Endodermal cell (in vitro differentiated cells): Measurements from ENCODE around the gene KCNE4. TPM values are rescaled to one million over a fixed set of nuclear protein-coding genes. Genes with fewer than 3 reads are reported as not detected.

Experiments used
- DNase-seq: peaks from one replicate; pipeline ENCODE4 v3.0.0-alpha.2; 2017
- H3K27ac ChIP-seq: 2 replicates; pipeline ENCODE4 v1.5.1; 2013; ENCODE audit warnings: mild to moderate bottlenecking, low read depth, low read length, moderate library complexity
- H3K27me3 ChIP-seq: 2 replicates; pipeline ENCODE4 v1.6.1; 2013; ENCODE audit warnings: mild to moderate bottlenecking, low read length, moderate library complexity; ENCODE audit not compliant: insufficient read depth, control insufficient read depth, poor library complexity, severe bottlenecking
- H3K36me3 ChIP-seq: 2 replicates; pipeline ENCODE4 v1.7.0; 2013; ENCODE audit warnings: mild to moderate bottlenecking, low read length, moderate library complexity; ENCODE audit not compliant: control insufficient read depth, insufficient read depth
- H3K4me1 ChIP-seq: one replicate; pipeline ENCODE4 v1.7.0; 2013; ENCODE audit warnings: low read length; ENCODE audit not compliant: control insufficient read depth, insufficient read depth
- H3K4me3 ChIP-seq: 2 replicates; pipeline ENCODE4 v1.5.1; 2013; ENCODE audit warnings: mild to moderate bottlenecking, low read length, moderate library complexity
- H3K9ac ChIP-seq: 2 replicates; pipeline ENCODE4 v1.6.1; 2013; ENCODE audit warnings: mild to moderate bottlenecking, low read length, moderate library complexity; ENCODE audit not compliant: poor library complexity, severe bottlenecking; ENCODE audit errors: extremely low read depth
- H3K9me3 ChIP-seq: 2 replicates; pipeline ENCODE4 v1.6.1; 2013; ENCODE audit warnings: mild to moderate bottlenecking, low read length, moderate library complexity; ENCODE audit not compliant: control insufficient read depth
- H3K27ac Mint-ChIP-seq: 2 replicates; pipeline ENCODE4 v1.8.0; 2020; ENCODE audit warnings: mixed read lengths
- H3K27me3 Mint-ChIP-seq: 2 replicates; pipeline ENCODE4 v1.8.0; 2021; ENCODE audit warnings: mild to moderate bottlenecking, mixed read lengths; ENCODE audit not compliant: insufficient read depth
- H3K36me3 Mint-ChIP-seq: 2 replicates; pipeline ENCODE4 v1.8.0; 2020; ENCODE audit warnings: low read depth, mixed read lengths
- H3K4me1 Mint-ChIP-seq: 2 replicates; pipeline ENCODE4 v1.8.0; 2020; ENCODE audit warnings: mixed read lengths
- H3K4me3 Mint-ChIP-seq: 2 replicates; pipeline ENCODE4 v1.8.0; 2020; ENCODE audit warnings: mild to moderate bottlenecking, moderate library complexity, mixed read lengths
- H3K9me3 Mint-ChIP-seq: 2 replicates; pipeline ENCODE4 v1.8.0; 2020; ENCODE audit warnings: mild to moderate bottlenecking, mixed read lengths
- WGBS, 2 experiments: methylation state at CpG; one replicate each; pipeline versions ENCODE4 v1.1.5 to v1.1.7; 2013; ENCODE audit warnings: missing lambda C conversion rate in 2 of 2, mixed read lengths in 1 of 2; ENCODE audit not compliant: insufficient coverage in 1 of 2, insufficient read length in 1 of 2; 5-methylcytosine and 5-hydroxymethylcytosine counted together
- total RNA-seq, 2 donors: library from RNA; stranded (reverse); fragmentation: NEBNext Ultra II Directional in 1 of 2; extraction: Animal tissue kit (Norgen Biotek cat#: 25700) in 1 of 2; gene quantifications; 2 replicates in 1 of 2; 3 replicates in 1 of 2; pipeline ENCODE4 v1.2.1, GENCODE V29; 2021
- TF ChIP-seq, protein P1 (sequence below): fragments of 200-600 bp; sonication (generic); conservative IDR thresholded peaks from 2 replicates; pipeline ENCODE4 v1.5.0; 2021; ENCODE audit warnings: antibody characterized with exemption, mild to moderate bottlenecking

KCNE4 gene
- total RNA-seq, 2 donors from 2014 or later, result 0.22 TPM; not detected in 1

- no peak overlapping the region for H3K4me3 ChIP-seq
- TF ChIP-seq, protein P1, sequence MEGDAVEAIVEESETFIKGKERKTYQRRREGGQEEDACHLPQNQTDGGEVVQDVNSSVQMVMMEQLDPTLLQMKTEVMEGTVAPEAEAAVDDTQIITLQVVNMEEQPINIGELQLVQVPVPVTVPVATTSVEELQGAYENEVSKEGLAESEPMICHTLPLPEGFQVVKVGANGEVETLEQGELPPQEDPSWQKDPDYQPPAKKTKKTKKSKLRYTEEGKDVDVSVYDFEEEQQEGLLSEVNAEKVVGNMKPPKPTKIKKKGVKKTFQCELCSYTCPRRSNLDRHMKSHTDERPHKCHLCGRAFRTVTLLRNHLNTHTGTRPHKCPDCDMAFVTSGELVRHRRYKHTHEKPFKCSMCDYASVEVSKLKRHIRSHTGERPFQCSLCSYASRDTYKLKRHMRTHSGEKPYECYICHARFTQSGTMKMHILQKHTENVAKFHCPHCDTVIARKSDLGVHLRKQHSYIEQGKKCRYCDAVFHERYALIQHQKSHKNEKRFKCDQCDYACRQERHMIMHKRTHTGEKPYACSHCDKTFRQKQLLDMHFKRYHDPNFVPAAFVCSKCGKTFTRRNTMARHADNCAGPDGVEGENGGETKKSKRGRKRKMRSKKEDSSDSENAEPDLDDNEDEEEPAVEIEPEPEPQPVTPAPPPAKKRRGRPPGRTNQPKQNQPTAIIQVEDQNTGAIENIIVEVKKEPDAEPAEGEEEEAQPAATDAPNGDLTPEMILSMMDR, result no peak
- Mint-ChIP-seq H3K27ac (peak overlapping the region; percentile 8), H3K9me3 (peaks cover 16% of the 10 kb centered on the region), H3K4me3 (no peak overlapping the region), H3K27me3 (no peaks in the 10 kb centered on the region), H3K36me3 (peaks cover 2% of the 10 kb centered on the region), H3K4me1 (peaks cover 8% of the 10 kb centered on the region)
- H3K9me3 ChIP-seq, result peaks cover 8% of the 10 kb centered on the region
- H3K27me3 ChIP-seq, result no peaks in the 10 kb centered on the region
- no peak overlapping the region for H3K27ac ChIP-seq
- H3K4me1 ChIP-seq, result no peaks in the 10 kb centered on the region
- WGBS, 2 experiments, result 100% methylated on average over 1 to 2 of the region's 2 CpGs
- H3K36me3 ChIP-seq, result no peaks in the 10 kb centered on the region
- no peak for DNase-seq
- H3K9ac ChIP-seq, result no peak overlapping the region
Observed at GRCh38 chr2:223027442-223027841, 24.5 kb upstream of the KCNE4 start.

DNA sequence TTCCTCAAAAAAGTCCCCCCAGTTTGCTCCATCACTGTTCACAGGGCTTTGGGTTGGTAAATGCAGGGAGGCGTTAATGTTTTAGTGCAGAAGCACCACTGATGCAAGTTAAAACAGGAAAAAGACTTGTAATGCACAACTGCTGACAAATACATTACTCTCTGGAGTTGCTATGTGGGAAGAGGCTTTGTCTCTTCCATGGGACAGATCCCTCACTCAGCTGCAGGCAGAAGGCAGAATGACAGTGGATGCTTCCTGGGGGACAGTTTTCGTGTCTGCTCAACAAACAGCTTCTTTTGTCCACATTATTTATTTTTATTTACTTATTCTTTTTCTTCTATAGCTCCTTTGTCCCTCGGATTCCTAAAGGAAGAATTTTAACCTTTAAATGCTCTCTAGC, 22.7 kb upstream of the KCNE4 start:
- H3K9ac ChIP-seq, result no peak overlapping the region
- no peaks in the 10 kb centered on the region for H3K27me3 ChIP-seq
- 71 to 81% methylated on average over 2 to 3 of the region's 3 CpGs for WGBS, 2 experiments
- Mint-ChIP-seq H3K27me3 (no peaks in the 10 kb centered on the region), H3K36me3 (peaks cover 2% of the 10 kb centered on the region), H3K27ac (no peak overlapping the region), H3K4me1 (peaks cover 8% of the 10 kb centered on the region), H3K9me3 (peaks cover 30% of the 10 kb centered on the region), H3K4me3 (no peak overlapping the region)
- no peak for DNase-seq
- peaks cover 8% of the 10 kb centered on the region for H3K9me3 ChIP-seq
- H3K36me3 ChIP-seq, result no peaks in the 10 kb centered on the region
- TF ChIP-seq, protein P1, result no peak
- H3K4me1 ChIP-seq, result no peaks in the 10 kb centered on the region
- H3K27ac ChIP-seq, result no peak overlapping the region
- no peak overlapping the region for H3K4me3 ChIP-seq

- Histone ChIP-seq H3K27me3 (no peaks in the 10 kb centered on the region), H3K9me3 (peaks cover 8% of the 10 kb centered on the region), H3K9ac (no peak overlapping the region), H3K36me3 (no peaks in the 10 kb centered on the region), H3K27ac (no peak overlapping the region), H3K4me3 (no peak overlapping the region), H3K4me1 (no peaks in the 10 kb centered on the region)
- TF ChIP-seq, protein P1, result no peak
- Mint-ChIP-seq H3K4me3 (no peak overlapping the region), H3K27me3 (no peaks in the 10 kb centered on the region), H3K9me3 (peaks cover 30% of the 10 kb centered on the region), H3K4me1 (peaks cover 5% of the 10 kb centered on the region), H3K27ac (no peak overlapping the region), H3K36me3 (peaks cover 2% of the 10 kb centered on the region)
- DNase-seq, result no peak
- WGBS, 2 experiments, result 94 to 100% methylated on average over 4 to 7 of the region's 8 CpGs
Observed at GRCh38 chr2:223032187-223033142, 19.5 kb upstream of the KCNE4 start.
